Measurements from ENCODE around the gene TIMM50. TPM values are rescaled to one million over a fixed set of nuclear protein-coding genes. Genes with fewer than 3 reads are reported as not detected.

Gene TIMM50
- total RNA-seq, 1 donor from 2014 or later, result 109 TPM

DNA sequence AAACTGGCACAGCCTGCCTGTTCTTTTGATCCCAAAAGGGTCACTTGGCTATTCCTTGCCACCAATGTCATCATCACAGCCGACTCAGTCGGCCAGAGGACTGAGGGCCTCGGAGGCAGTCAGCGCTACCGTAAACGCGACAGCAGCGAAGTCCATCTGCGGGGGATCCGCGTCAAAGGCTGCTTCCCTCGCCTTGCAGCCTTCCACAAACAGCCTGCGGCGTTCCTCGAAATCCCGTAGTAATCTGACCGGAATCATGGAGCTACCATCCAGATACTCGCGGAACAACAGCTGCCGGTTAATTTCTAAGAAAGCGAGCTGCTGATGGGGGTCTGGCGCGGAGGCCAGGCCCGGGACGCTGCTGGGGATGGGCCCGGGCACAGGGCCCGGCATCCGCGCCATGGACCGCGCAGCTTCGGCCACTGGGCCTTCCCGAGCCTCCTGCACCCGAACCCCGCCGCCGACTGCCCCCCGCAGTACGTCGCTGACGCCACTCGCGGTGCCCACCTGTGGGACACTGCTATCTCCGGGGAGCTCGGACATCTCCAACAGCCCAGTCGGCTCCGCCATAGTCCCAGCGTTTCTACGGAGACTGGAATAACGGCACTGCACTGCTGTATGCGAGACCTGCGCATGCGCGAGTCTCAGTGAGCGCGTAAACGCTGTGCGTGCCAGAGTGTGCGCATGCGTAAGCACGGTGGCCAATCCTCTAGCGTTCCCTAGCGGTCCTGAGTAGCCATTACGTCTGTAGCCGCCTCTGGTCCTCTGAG lies 51.8 kb downstream of the TIMM50 start, which contains the start of gene EID2B:
Gene EID2B (minus strand): TSS at position 620 of the 770 bp plus-strand sequence. CDS start 50 bp downstream, at position 570.
- DNase-seq (ENCODE audit: low spot score), result peak; percentile 98

DNA sequence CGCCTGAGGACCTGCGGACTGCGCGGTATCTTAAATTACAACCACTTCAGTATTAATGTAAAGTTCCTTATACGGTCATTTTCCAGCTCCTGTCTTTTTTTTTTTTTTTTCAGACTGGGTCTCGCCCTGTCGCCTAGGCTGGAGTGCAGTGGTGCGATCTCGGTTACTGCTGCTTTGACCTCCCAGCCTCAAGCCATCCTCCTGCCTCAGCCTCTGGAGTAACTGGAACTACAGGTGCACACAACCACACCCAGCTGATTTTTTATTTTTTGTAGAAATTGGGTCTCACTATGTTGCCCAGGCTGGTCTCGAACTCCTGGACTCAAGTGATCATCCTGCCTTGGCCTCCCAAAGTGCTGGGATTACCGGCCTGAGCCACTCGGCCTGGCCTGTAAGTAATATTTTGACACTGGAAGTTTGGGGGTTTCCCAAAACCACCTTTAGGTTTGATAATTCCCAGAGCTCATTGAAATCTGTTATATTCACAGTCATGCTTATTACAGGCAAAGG lies 52.4 kb downstream of the TIMM50 start:
- no peak for DNase-seq (ENCODE audit: low spot score)

DNA sequence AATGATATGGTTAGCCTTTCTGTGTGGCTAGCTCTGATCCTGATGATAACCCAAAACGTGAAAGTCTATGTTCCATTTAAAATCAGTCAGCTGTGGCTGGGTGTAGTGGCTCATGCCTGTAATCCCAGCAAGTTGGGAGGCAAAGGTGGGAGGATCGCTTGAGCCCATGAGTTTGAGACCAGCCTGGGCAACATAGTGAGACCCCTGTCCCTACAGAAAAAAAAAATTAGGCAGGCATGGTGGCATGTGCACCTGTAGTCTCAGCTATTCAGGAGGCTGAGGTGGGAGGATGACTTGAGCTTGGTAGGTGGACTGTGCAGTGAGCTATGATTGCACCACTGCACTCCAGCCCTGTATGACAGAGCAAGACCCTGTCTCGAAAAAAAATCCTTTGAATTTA lies 53.2 kb downstream of the TIMM50 start:
- no peak for DNase-seq (ENCODE audit: low spot score)

GRCh38 chr19:39539165-39539517 lies 58.5 kb downstream of the TIMM50 start:
- DNase-seq (ENCODE audit: low spot score), result peak; percentile 10

DNA sequence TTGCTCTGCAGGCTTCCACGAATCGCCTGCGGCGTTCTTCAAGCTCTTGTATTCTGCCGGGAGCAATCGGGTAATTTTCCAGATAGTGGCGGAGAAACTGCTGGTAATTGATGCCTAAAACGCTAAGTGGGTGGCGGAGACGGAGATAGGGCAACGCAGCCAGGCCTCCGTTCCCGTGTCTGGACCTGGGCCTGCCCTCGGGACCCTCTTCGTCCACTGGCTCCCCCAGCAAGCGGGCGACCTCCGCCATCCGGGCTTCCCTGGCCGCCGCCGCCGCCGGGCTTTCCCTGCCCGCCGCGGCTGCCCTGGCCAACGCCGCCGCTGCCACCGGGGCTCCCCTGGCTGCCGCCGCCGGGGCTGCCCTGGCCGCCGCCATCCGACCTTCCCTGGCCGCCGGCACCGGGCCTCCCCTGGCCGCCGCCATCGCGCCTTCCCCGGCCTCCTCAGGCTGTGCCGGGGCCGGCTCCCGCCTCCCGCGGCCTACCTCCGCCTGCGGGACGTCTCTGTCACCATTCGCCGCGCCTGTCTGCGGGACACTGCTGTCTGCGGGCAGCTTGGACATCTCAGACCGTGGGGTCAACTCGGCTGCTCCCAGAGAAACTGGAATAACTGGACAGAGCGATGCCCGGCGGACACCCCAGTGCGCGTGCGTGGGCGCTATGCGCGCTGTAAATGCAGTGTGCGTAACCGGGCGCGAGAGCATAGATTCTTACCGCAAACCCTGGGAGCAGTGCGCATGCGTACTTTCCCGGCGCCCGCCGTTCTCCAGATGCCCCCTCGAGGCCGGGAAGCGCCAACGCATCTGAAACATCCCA lies 59.1 kb downstream of the TIMM50 start, which contains the start of gene EID2:
Gene EID2 (minus strand): TSS at position 644 of the 815 bp plus-strand sequence. CDS start 82 bp downstream, at position 562.
- DNase-seq (ENCODE audit: low spot score), result peak; percentile 95

DNA sequence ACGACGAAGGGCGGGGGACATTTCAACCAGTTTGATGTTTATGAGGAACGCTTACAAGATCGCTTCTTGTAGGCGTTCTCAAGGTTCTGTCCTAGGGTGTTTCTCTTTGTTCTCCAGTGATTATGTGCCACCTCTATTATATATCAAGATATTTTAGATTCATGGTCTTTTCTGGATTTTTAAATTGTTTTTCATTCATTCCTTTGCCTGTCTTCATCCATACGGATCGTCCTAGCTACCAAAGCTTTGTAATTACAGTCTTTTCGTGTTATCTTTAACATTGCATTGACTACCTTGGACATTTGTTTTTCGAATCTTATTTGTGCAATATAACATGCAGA lies 59.7 kb downstream of the TIMM50 start:
- no peak for DNase-seq (ENCODE audit: low spot score)

Other genes with a start within 250 kb of the TIMM50 start
- gene IFNL3, start 235.8 kb upstream of the TIMM50 start, total RNA-seq (ENCODE audit: insufficient read depth, low replicate concordance), result not detected
- gene IFNL4, start 232.0 kb upstream of the TIMM50 start, total RNA-seq (ENCODE audit: insufficient read depth, low replicate concordance), result not detected
- gene IFNL2, start 212.4 kb upstream of the TIMM50 start, total RNA-seq (ENCODE audit: insufficient read depth, low replicate concordance), result not detected
- gene IFNL1, start 184.4 kb upstream of the TIMM50 start, total RNA-seq (ENCODE audit: insufficient read depth, low replicate concordance), result not detected
- gene LRFN1, start 160.0 kb upstream of the TIMM50 start, total RNA-seq (ENCODE audit: insufficient read depth, low replicate concordance), result 4.8 TPM
- 7.9 TPM for gene GMFG, start 144.8 kb upstream of the TIMM50 start, total RNA-seq (ENCODE audit: insufficient read depth, low replicate concordance)
- gene SAMD4B, start 138.4 kb upstream of the TIMM50 start, total RNA-seq (ENCODE audit: insufficient read depth, low replicate concordance), result 35.9 TPM
- gene PAF1, start 89.7 kb upstream of the TIMM50 start, total RNA-seq (ENCODE audit: insufficient read depth, low replicate concordance), result 12.5 TPM
- 13.7 TPM for gene MED29, start 89.5 kb upstream of the TIMM50 start, total RNA-seq (ENCODE audit: insufficient read depth, low replicate concordance)
- gene ZFP36, start 74.0 kb upstream of the TIMM50 start, total RNA-seq (ENCODE audit: insufficient read depth, low replicate concordance), result 15.4 TPM
- 37.8 TPM for gene PLEKHG2, start 68.2 kb upstream of the TIMM50 start, total RNA-seq (ENCODE audit: insufficient read depth, low replicate concordance)
- 87.2 TPM for gene RPS16, start 44.9 kb upstream of the TIMM50 start, total RNA-seq (ENCODE audit: insufficient read depth, low replicate concordance)
- gene SUPT5H, start 35.3 kb upstream of the TIMM50 start, total RNA-seq (ENCODE audit: insufficient read depth, low replicate concordance), result 41.4 TPM
- not detected for gene DLL3, start 18.1 kb downstream of the TIMM50 start, total RNA-seq (ENCODE audit: insufficient read depth, low replicate concordance)
- not detected for gene SELENOV, start 34.3 kb downstream of the TIMM50 start, total RNA-seq (ENCODE audit: insufficient read depth, low replicate concordance)
- gene EID2B, start 52.0 kb downstream of the TIMM50 start, total RNA-seq (ENCODE audit: insufficient read depth, low replicate concordance), result 11.3 TPM
- gene EID2, start 59.3 kb downstream of the TIMM50 start, total RNA-seq (ENCODE audit: insufficient read depth, low replicate concordance), result 10.1 TPM
- not detected for gene LGALS13, start 121.7 kb downstream of the TIMM50 start, total RNA-seq (ENCODE audit: insufficient read depth, low replicate concordance)
- gene LGALS16, start 175.1 kb downstream of the TIMM50 start, total RNA-seq (ENCODE audit: insufficient read depth, low replicate concordance), result not detected
- not detected for gene LGALS14, start 223.6 kb downstream of the TIMM50 start, total RNA-seq (ENCODE audit: insufficient read depth, low replicate concordance)

Data from umbilical cord (tissue), 2 donors.